IPS-18a (cell line): Measurements from ENCODE around the gene ZNF45.
"Not testable (repeated sequence)": the region's sequence is repeated elsewhere in the genome, so short reads cannot be mapped to it uniquely, and the experiment has no call there.

Experiments
- H3K27ac ChIP-seq: one replicate; pipeline ENCODE4 v1.5.1; 2013; ENCODE audit warnings: low read length
- H3K27me3 ChIP-seq: one replicate; pipeline ENCODE4 v1.6.1; 2013; ENCODE audit warnings: mild to moderate bottlenecking, low read length; ENCODE audit not compliant: control insufficient read depth, insufficient read depth
- H3K36me3 ChIP-seq: one replicate; pipeline ENCODE4 v1.6.1; 2013; ENCODE audit warnings: low read depth, low read length; ENCODE audit not compliant: control insufficient read depth
- H3K4me1 ChIP-seq: one replicate; pipeline ENCODE4 v1.6.1; 2013; ENCODE audit warnings: low read depth, low read length; ENCODE audit not compliant: control insufficient read depth
- H3K4me3 ChIP-seq: one replicate; pipeline ENCODE4 v1.5.1; 2013; ENCODE audit warnings: low read length
- H3K9ac ChIP-seq: one replicate; pipeline ENCODE4 v1.6.1; 2013; ENCODE audit warnings: mild to moderate bottlenecking, low read length, moderate library complexity
- H3K9me3 ChIP-seq: one replicate; pipeline ENCODE4 v1.6.1; 2013; ENCODE audit warnings: low read depth, low read length; ENCODE audit not compliant: control insufficient read depth

ZNF45 gene

GRCh38 chr19:43908659-43909058 is 26.4 kb downstream of the ZNF45 start:
- H3K27ac ChIP-seq: no peak overlapping the region
- H3K4me1 ChIP-seq: no peaks in the 10 kb centered on the region
- H3K27me3 ChIP-seq: no peaks in the 10 kb centered on the region
- H3K36me3 ChIP-seq: peaks cover 6% of the 10 kb centered on the region
- H3K9ac ChIP-seq: no peak overlapping the region
- peaks cover 55% of the 10 kb centered on the region for H3K9me3 ChIP-seq
- no peak overlapping the region for H3K4me3 ChIP-seq

DNA sequence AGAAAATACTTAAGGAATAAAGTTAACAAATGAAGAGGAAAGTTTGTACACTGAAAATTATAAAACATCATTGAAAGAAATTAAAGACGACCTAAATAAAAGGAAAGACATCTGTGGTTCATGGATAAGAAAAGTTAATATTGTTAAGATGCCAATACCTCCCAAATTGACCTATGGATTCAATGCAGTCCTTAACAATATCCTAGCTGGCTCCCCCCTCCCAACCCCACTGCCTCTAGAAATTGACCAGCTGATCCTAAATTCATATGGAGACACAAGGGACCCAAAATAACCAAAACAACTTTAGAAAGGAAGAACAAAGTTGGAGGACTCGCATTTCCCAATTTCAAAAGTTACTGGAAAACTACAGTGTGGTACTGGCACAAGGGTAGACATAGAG is 28.3 kb downstream of the ZNF45 start:
- peaks cover 43% of the 10 kb centered on the region for H3K9me3 ChIP-seq
- H3K36me3 ChIP-seq: no peaks in the 10 kb centered on the region
- H3K9ac ChIP-seq: no peak overlapping the region
- no peaks in the 10 kb centered on the region for H3K27me3 ChIP-seq
- H3K27ac ChIP-seq: no peak overlapping the region
- H3K4me3 ChIP-seq: no peak overlapping the region
- H3K4me1 ChIP-seq: no peaks in the 10 kb centered on the region

DNA sequence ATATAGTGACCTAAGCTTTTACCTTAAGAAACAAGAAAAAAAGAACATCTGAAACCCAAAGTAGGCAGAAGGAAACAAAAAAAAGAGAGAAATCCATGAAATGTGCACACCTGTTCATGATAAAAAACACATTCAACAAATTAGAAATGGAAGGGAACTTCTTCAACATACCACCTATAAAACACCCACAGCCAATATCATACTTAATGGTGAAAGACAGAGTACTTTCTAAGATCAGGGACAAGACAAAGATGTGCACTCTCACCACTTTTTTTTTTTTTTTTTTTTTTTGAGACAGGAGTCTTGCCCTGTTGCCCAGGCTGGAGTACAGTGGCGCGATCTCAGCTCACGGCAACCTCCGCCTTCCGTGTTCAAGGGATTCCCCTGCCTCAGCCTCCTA is 29.2 kb downstream of the ZNF45 start:
- H3K9ac ChIP-seq: no peak overlapping the region
- H3K4me1 ChIP-seq: no peaks in the 10 kb centered on the region
- no peaks in the 10 kb centered on the region for H3K27me3 ChIP-seq
- H3K36me3 ChIP-seq: no peaks in the 10 kb centered on the region
- no peak overlapping the region for H3K4me3 ChIP-seq
- H3K9me3 ChIP-seq: peaks cover 35% of the 10 kb centered on the region
- no peak overlapping the region for H3K27ac ChIP-seq

GRCh38 chr19:43902399-43902798 is 32.7 kb downstream of the ZNF45 start:
- H3K27ac ChIP-seq: no peak overlapping the region
- peak overlapping the region; percentile 66 for H3K4me3 ChIP-seq
- peaks cover 22% of the 10 kb centered on the region for H3K9me3 ChIP-seq
- no peaks in the 10 kb centered on the region for H3K27me3 ChIP-seq
- no peak overlapping the region for H3K9ac ChIP-seq
- no peaks in the 10 kb centered on the region for H3K4me1 ChIP-seq
- H3K36me3 ChIP-seq: no peaks in the 10 kb centered on the region

GRCh38 chr19:43901395-43902390 is 33.4 kb downstream of the ZNF45 start:
- Histone ChIP-seq H3K9me3 (peaks cover 16% of the 10 kb centered on the region), H3K4me1 (no peaks in the 10 kb centered on the region), H3K36me3 (no peaks in the 10 kb centered on the region), H3K9ac (no peak overlapping the region), H3K27me3 (no peaks in the 10 kb centered on the region), H3K4me3 (peak overlapping the region; percentile 66), H3K27ac (no peak overlapping the region)

GRCh38 chr19:43895727-43896308 is 39.3 kb downstream of the ZNF45 start:
- peaks cover 9% of the 10 kb centered on the region for H3K9me3 ChIP-seq
- H3K27ac ChIP-seq: no peak overlapping the region
- H3K9ac ChIP-seq: no peak overlapping the region
- no peak overlapping the region for H3K4me3 ChIP-seq
- no peaks in the 10 kb centered on the region for H3K27me3 ChIP-seq
- no peaks in the 10 kb centered on the region for H3K4me1 ChIP-seq
- no peaks in the 10 kb centered on the region for H3K36me3 ChIP-seq

DNA sequence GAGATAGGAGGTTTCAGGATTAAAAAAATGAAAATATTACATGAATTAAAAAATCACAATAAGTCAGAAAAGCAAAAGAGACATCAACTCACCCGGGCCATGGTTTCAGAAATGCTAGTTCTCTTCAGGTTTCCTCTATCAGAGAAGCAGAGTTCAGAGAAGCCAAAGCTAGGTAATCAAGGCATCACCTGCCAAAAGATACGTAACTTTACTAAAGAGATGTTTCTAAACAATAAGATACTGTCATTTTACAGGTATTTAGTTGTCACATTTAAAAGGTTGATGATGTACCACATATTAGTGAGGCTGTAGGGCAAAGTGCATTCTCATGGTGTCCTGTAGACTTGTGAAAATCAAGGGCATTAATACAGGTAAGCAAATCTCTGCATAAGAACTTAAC is 51.2 kb downstream of the ZNF45 start, which contains the start of gene ZNF404:
Gene ZNF404 (minus strand): TSS at position 101 of the 400 bp plus-strand sequence.
- H3K4me3 ChIP-seq: no peak within 1 kb of the TSS
- H3K9me3 ChIP-seq: peaks cover 71% of the 10 kb centered on the region
- H3K4me1 ChIP-seq: no peaks in the 10 kb centered on the region
- no peaks in the 10 kb centered on the region for H3K27me3 ChIP-seq
- H3K9ac ChIP-seq: no peak within 1 kb of the TSS
- H3K27ac ChIP-seq: no peak within 1 kb of the TSS
- H3K36me3 ChIP-seq: no peaks in the 10 kb centered on the region

DNA sequence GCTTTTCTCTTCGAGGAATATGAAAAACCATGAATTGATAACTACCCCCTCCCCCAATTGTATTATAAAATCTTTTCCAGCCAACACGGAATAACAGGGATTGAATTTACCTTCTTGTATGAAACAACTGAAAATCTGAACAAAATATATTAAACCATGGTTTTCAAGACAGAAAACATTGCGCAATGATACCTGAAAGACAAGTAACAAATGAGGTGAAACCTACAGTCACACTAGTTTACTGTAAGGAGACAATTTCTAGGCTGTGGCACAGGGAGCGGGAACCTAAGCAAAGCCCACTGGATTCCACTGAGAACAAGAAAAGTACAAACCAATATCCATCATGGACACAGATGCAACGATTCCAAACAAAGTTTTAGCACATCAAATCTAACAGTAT is 54.6 kb downstream of the ZNF45 start:
- Histone ChIP-seq H3K27me3 (no peaks in the 10 kb centered on the region), H3K27ac (no peak overlapping the region), H3K4me1 (no peaks in the 10 kb centered on the region), H3K4me3 (no peak overlapping the region), H3K9ac (no peak overlapping the region), H3K9me3 (peaks cover 69% of the 10 kb centered on the region), H3K36me3 (no peaks in the 10 kb centered on the region)

GRCh38 chr19:43872547-43873336 is 62.3 kb downstream of the ZNF45 start:
- Histone ChIP-seq H3K4me3 (no peak overlapping the region), H3K27me3 (no peaks in the 10 kb centered on the region), H3K36me3 (no peaks in the 10 kb centered on the region), H3K27ac (no peak overlapping the region), H3K9ac (no peak overlapping the region), H3K4me1 (no peaks in the 10 kb centered on the region), H3K9me3 (peaks cover 60% of the 10 kb centered on the region)

DNA sequence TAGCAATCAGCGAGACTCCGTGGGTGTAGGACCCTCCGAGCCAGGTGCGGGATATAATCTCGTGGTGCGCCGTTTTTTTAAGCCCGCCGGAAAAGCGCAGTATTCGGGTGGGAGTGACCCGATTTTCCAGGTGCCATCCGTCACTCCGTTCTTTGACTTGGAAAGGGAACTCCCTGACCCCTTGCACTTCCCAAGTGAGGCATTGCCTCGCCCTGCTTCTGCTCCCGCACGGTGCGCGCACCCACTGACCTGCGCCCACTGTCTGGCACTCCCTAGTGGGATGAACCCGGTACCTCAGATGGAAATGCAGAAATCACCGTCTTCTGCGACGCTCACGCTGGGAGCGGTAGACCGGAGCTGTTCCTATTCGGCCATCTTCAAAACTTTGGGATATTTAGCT is 68.2 kb downstream of the ZNF45 start:
- not testable (repeated sequence) for H3K27ac ChIP-seq, H3K9ac ChIP-seq, H3K36me3 ChIP-seq, H3K27me3 ChIP-seq, H3K4me1 ChIP-seq, H3K4me3 ChIP-seq
- peaks cover 37% of the 10 kb centered on the region for H3K9me3 ChIP-seq
